GM12891 (cell line): ENCODE measurements around the gene BMPER.

Experiments used
- POLR2A ChIP-seq: IDR thresholded peaks from 2 replicates; pipeline ENCODE4 v1.6.1; 2011; ENCODE audit warnings: low read depth, low read length, control low read depth
- POLR2AphosphoS5 ChIP-seq: IDR thresholded peaks from 2 replicates; pipeline ENCODE4 v1.6.1; 2011; ENCODE audit warnings: low read depth, low read length, control low read depth
- POU2F2 ChIP-seq: IDR thresholded peaks from 2 replicates; pipeline ENCODE4 v1.6.1; 2011; ENCODE audit warnings: low read depth, mild to moderate bottlenecking, control low read depth, low read length, moderate library complexity

GRCh38 chr7:34069676-34070075, 164.3 kb downstream of the BMPER start:
- no peak for TF ChIP-seq POLR2AphosphoS5
- TF ChIP-seq POLR2A, result no peak
- no peak for TF ChIP-seq POU2F2
